ENCODE measurements around the gene SCLT1. TPM values are rescaled to one million over a fixed set of nuclear protein-coding genes. Genes with fewer than 3 reads are reported as not detected.

Gene SCLT1
- total RNA-seq, 1 experiment from 2014 or later: 24.1 TPM

DNA sequence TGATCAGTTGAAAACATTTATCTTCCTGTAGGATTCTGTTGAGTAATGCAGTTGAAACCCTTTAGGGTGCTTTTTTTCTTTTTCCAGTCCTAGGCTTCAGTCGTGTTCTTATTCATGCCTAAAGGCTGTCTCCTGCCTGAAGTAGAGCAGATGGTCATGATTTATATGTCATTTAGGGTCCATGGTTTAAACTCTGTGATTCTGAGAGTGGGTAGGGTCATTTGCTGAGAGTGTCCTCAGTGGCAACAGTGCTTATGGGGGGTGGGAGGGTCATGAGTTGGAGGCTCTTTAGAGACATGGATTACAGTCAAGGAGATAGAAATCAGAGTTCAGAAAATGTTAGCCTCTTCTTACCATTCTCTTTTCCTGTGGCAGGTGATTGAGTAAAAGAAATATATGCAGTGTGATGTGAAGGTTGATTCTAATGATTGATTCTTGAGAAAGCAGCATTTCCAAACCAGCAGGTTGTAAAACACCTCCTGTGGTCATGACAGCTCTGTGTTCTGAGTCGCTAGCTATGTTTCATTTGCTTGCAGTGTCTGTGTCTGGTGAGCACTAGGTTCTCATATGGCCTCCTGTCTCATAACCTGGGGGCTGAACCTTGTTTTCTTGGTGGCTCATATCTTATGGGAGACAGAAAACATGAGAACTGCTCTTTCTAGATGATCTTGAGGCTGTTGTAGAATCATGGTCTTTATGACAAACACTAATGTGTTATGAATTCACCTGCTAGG, 223.4 kb downstream of the SCLT1 start:
- peaks cover 43% of the 10 kb centered on the region for H3K36me3 ChIP-seq (ENCODE audit: insufficient read depth, low read length, poor library complexity, severe bottlenecking)
- no peak overlapping the region for H3K4me3 ChIP-seq (ENCODE audit: low read depth, low read length, poor library complexity, severe bottlenecking)
- TF ChIP-seq, protein P1, sequence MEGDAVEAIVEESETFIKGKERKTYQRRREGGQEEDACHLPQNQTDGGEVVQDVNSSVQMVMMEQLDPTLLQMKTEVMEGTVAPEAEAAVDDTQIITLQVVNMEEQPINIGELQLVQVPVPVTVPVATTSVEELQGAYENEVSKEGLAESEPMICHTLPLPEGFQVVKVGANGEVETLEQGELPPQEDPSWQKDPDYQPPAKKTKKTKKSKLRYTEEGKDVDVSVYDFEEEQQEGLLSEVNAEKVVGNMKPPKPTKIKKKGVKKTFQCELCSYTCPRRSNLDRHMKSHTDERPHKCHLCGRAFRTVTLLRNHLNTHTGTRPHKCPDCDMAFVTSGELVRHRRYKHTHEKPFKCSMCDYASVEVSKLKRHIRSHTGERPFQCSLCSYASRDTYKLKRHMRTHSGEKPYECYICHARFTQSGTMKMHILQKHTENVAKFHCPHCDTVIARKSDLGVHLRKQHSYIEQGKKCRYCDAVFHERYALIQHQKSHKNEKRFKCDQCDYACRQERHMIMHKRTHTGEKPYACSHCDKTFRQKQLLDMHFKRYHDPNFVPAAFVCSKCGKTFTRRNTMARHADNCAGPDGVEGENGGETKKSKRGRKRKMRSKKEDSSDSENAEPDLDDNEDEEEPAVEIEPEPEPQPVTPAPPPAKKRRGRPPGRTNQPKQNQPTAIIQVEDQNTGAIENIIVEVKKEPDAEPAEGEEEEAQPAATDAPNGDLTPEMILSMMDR (conservative IDR thresholded peaks at IDR 0.05; ENCODE audit: low read depth, low read length): no peak
- no peak for TF ChIP-seq EZH2 (IDR thresholded peaks at IDR 0.05; ENCODE audit: borderline replicate concordance, low read depth, low read length, poor library complexity, severe bottlenecking)
- CTCF ChIA-PET: no interaction called here
- POLR2A ChIA-PET (ENCODE audit: low non-redundant PET): no interaction called here
- H3K27ac ChIP-seq (ENCODE audit: low read depth, low read length, poor library complexity, severe bottlenecking): no peak overlapping the region
- no peaks in the 10 kb centered on the region for H3K27me3 ChIP-seq (replicated peaks; ENCODE audit: insufficient read depth, low read depth, low read length, poor library complexity)
- no peaks in the 10 kb centered on the region for H3K9me3 ChIP-seq (ENCODE audit: low read depth, low read length, poor library complexity, severe bottlenecking)
- intact Hi-C loops (cut with micrococcal nuclease; ENCODE audit: unreplicated experiment): loop anchor here (5.0 to 10.0 kb wide), 3 partner anchors 225 to 678 kb away; partner anchors contain the start of genes C4orf33 and SCLT1
- no peak for DNase-seq (ENCODE audit: low spot score)
- H3K4me1 ChIP-seq (ENCODE audit: insufficient read depth, low read length, poor library complexity, severe bottlenecking): no peaks in the 10 kb centered on the region
- BruUV-seq (replicated peaks): no TSS peak

DNA sequence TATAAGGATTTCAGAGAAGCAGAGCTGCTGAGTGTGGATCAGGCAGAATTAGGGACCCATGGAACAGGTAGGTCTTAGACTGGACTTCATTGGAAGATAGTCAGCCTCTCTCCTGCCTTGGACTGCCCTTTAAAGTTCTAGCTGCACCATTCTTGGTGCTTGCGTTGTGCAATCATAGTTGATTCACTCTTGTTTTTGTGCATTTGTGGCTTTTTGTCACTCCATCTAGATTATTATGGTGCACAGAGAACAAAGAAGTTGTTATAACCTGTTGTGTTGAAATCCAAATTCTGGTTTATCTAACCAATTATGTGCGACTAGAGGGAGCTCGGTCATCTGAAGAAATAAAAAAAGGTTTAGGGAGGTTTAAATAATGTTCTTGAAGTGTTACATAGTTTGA, 224.6 kb downstream of the SCLT1 start:
- DNase-seq (ENCODE audit: low spot score): no peak
- no TSS peak for BruUV-seq (replicated peaks)
- Histone ChIP-seq H3K27me3 (replicated peaks; ENCODE audit: insufficient read depth, low read depth, low read length, poor library complexity) (no peaks in the 10 kb centered on the region), H3K27ac (ENCODE audit: low read depth, low read length, poor library complexity, severe bottlenecking) (no peak overlapping the region), H3K9me3 (ENCODE audit: low read depth, low read length, poor library complexity, severe bottlenecking) (no peaks in the 10 kb centered on the region), H3K4me1 (ENCODE audit: insufficient read depth, low read length, poor library complexity, severe bottlenecking) (no peaks in the 10 kb centered on the region), H3K4me3 (ENCODE audit: low read depth, low read length, poor library complexity, severe bottlenecking) (no peak overlapping the region), H3K36me3 (ENCODE audit: insufficient read depth, low read length, poor library complexity, severe bottlenecking) (peaks cover 50% of the 10 kb centered on the region)
- CTCF ChIA-PET: no interaction called here
- intact Hi-C loops (cut with micrococcal nuclease; ENCODE audit: unreplicated experiment): loop anchor here (5.0 to 10.0 kb wide), 3 partner anchors 226 to 676 kb away; partner anchors contain the start of genes C4orf33 and SCLT1
- no peak for TF ChIP-seq EZH2 (IDR thresholded peaks at IDR 0.05; ENCODE audit: borderline replicate concordance, low read depth, low read length, poor library complexity, severe bottlenecking)
- TF ChIP-seq, protein P1 (conservative IDR thresholded peaks at IDR 0.05; ENCODE audit: low read depth, low read length): no peak
- POLR2A ChIA-PET (ENCODE audit: low non-redundant PET): no interaction called here

DNA sequence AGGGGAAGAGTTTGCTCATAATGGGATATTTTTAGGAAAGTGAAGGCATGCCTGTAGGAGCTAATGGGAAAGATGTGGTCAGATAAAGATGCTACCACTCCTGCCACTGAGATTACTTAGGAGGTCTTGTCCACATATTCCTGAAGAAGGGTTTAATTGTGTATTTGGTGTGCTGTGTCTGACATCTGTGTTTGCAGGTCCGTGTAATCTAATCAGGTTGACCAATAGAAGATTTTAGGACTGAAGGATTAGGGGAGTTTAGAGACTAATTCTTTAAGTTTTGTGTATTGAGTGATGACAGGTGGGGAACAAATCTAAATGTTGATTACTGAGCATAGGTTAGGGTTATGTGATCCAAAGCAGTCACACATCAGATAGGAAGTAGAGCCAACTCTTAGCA, 226.6 kb downstream of the SCLT1 start:
- H3K27ac ChIP-seq (ENCODE audit: low read depth, low read length, poor library complexity, severe bottlenecking): no peak overlapping the region
- H3K4me3 ChIP-seq (ENCODE audit: low read depth, low read length, poor library complexity, severe bottlenecking): no peak overlapping the region
- ChIA-PET POLR2A (ENCODE audit: low non-redundant PET) (no interaction called here), CTCF (no interaction called here)
- no peaks in the 10 kb centered on the region for H3K4me1 ChIP-seq (ENCODE audit: insufficient read depth, low read length, poor library complexity, severe bottlenecking)
- DNase-seq (ENCODE audit: low spot score): no peak
- no TSS peak for BruUV-seq (replicated peaks)
- intact Hi-C loops (cut with micrococcal nuclease; ENCODE audit: unreplicated experiment): loop anchor here (5.0 to 10.0 kb wide), 3 partner anchors 228 to 674 kb away; partner anchors contain the start of genes C4orf33 and SCLT1
- TF ChIP-seq, protein P1 (conservative IDR thresholded peaks at IDR 0.05; ENCODE audit: low read depth, low read length): no peak
- TF ChIP-seq EZH2 (IDR thresholded peaks at IDR 0.05; ENCODE audit: borderline replicate concordance, low read depth, low read length, poor library complexity, severe bottlenecking): no peak
- no peaks in the 10 kb centered on the region for H3K9me3 ChIP-seq (ENCODE audit: low read depth, low read length, poor library complexity, severe bottlenecking)
- H3K36me3 ChIP-seq (ENCODE audit: insufficient read depth, low read length, poor library complexity, severe bottlenecking): peaks cover 50% of the 10 kb centered on the region
- H3K27me3 ChIP-seq (replicated peaks; ENCODE audit: insufficient read depth, low read depth, low read length, poor library complexity): no peaks in the 10 kb centered on the region

All from A673 (cell line).